ENCODE results near the gene VTN.

The VTN gene

GRCh38 chr17:28324267-28324745 lies 45.8 kb downstream of the VTN start:
- Mint-ChIP-seq H3K9me3 (no peaks in the 10 kb centered on the region), H3K4me3 (no peak overlapping the region), H3K4me1 (peaks cover 34% of the 10 kb centered on the region), H3K36me3 (ENCODE audit: low read depth) (peaks cover 28% of the 10 kb centered on the region), H3K27ac (no peak overlapping the region), H3K27me3 (ENCODE audit: low read depth) (peaks cover 3% of the 10 kb centered on the region)
- TF ChIP-seq CTCF (IDR thresholded peaks at IDR 0.05; ENCODE audit: unreplicated experiment in 3 of 3) = no peak

DNA sequence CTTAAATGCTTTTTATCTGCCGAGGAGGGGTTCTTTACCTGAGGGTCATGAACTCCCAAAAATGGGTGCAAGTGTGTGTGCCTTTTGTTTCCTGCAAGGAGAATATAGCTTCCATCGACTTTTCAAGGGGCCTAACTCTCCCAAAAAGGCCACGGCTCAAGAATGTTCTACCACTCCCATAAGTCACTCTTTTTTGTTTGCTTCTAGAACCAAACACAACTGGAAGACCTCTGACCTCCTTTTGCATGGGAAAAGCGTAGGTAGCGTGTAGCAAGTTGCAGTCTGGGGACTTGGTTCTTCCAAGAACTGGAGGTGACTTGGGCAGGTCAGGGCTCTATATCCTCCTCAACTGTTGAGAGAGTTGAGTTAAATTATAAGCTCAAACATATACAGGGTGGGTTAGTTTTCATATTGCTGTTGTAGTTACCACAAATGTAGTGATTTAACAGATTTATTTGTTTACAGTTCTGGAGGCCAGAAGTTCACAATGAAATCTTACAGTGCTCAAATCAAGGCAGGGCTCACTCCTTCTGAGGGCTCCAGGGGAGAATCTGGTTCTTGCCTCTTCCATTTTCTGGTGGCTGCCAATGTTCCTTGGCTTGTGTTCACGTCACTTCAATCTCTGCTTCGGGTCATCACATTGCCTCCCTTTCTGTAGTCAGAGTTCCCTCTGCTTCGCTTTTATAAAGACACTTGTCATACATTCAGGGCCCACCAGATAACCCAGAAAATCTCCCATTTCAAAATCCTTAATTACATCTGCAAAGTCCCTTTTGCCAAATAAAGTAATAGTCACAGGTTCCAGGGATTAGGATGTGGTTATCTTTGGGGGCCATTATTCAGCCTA lies 49.7 kb downstream of the VTN start:
- Mint-ChIP-seq H3K27ac (peak overlapping the region; percentile 69 to 93 (median 85)), H3K4me1 (peaks cover 47% of the 10 kb centered on the region), H3K9me3 (no peaks in the 10 kb centered on the region), H3K4me3 (peak overlapping the region; percentile 88 to 97 (median 95)), H3K36me3 (ENCODE audit: low read depth) (no peaks in the 10 kb centered on the region), H3K27me3 (ENCODE audit: low read depth) (peaks cover 3% of the 10 kb centered on the region)
- no peak for TF ChIP-seq CTCF (IDR thresholded peaks at IDR 0.05; ENCODE audit: unreplicated experiment in 3 of 3)

DNA sequence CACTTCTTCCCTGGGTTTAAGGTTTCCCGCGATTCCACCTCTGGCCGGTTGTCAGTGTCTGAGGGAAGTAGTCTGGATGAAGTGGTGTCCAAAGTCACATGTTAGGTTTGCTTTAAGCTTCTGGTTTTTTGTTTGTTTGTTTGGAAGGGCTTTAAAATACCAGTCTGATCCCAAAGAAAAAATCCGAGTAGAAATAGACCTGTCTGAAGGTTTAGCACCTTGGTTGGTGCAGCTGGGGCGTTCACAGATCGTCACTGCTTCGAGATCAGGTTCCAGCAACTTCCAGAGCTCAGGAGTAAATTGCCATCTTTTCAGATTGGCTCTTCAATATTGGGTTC lies 50.5 kb downstream of the VTN start:
- Mint-ChIP-seq H3K27ac (peak overlapping the region; percentile 69 to 93 (median 85)), H3K4me1 (peaks cover 43% of the 10 kb centered on the region), H3K36me3 (ENCODE audit: low read depth) (no peaks in the 10 kb centered on the region), H3K9me3 (no peaks in the 10 kb centered on the region), H3K4me3 (peak overlapping the region; percentile 88 to 97 (median 95)), H3K27me3 (ENCODE audit: low read depth) (peaks cover 3% of the 10 kb centered on the region)
- no peak for TF ChIP-seq CTCF (IDR thresholded peaks at IDR 0.05; ENCODE audit: unreplicated experiment in 3 of 3)

- Mint-ChIP-seq H3K36me3 (ENCODE audit: low read depth) (no peaks in the 10 kb centered on the region), H3K27me3 (ENCODE audit: low read depth) (peaks cover 3% of the 10 kb centered on the region), H3K27ac (peak within 1 kb of the TSS; percentile 69 to 93 (median 85)), H3K9me3 (no peaks in the 10 kb centered on the region), H3K4me3 (peak within 1 kb of the TSS; percentile 88 to 97 (median 95)), H3K4me1 (peaks cover 43% of the 10 kb centered on the region)
- peak in 1 of 3 experiments; percentile 21 for TF ChIP-seq CTCF (IDR thresholded peaks at IDR 0.05; ENCODE audit: unreplicated experiment in 3 of 3)
Measured at GRCh38 chr17:28318759-28319597, 51.1 kb downstream of the VTN start, which contains the start of gene TMEM97. Gene TMEM97 (plus strand): TSS chr17:28319200. CDS start chr17:28319240, 40 bp downstream.

GRCh38 chr17:28317966-28318758 lies 51.9 kb downstream of the VTN start:
- Mint-ChIP-seq H3K27me3 (ENCODE audit: low read depth) (peaks cover 3% of the 10 kb centered on the region), H3K9me3 (no peaks in the 10 kb centered on the region), H3K36me3 (ENCODE audit: low read depth) (no peaks in the 10 kb centered on the region), H3K4me3 (peak overlapping the region; percentile 88 to 97 (median 95)), H3K4me1 (peaks cover 42% of the 10 kb centered on the region), H3K27ac (peak overlapping the region; percentile 69 to 93 (median 85))
- TF ChIP-seq CTCF (IDR thresholded peaks at IDR 0.05; ENCODE audit: unreplicated experiment in 3 of 3) = no peak
